Stimulated activated naive CD4-positive, alpha-beta T cell treated with Interleukin-2 at 50 U/mL for 16 hours (primary cell): ENCODE results near the gene FAM81A.

Source experiments
- DNase-seq: peaks from one replicate; lab custom pipeline; 2025; lab: John Stamatoyannopoulos, UW

The FAM81A gene

DNA sequence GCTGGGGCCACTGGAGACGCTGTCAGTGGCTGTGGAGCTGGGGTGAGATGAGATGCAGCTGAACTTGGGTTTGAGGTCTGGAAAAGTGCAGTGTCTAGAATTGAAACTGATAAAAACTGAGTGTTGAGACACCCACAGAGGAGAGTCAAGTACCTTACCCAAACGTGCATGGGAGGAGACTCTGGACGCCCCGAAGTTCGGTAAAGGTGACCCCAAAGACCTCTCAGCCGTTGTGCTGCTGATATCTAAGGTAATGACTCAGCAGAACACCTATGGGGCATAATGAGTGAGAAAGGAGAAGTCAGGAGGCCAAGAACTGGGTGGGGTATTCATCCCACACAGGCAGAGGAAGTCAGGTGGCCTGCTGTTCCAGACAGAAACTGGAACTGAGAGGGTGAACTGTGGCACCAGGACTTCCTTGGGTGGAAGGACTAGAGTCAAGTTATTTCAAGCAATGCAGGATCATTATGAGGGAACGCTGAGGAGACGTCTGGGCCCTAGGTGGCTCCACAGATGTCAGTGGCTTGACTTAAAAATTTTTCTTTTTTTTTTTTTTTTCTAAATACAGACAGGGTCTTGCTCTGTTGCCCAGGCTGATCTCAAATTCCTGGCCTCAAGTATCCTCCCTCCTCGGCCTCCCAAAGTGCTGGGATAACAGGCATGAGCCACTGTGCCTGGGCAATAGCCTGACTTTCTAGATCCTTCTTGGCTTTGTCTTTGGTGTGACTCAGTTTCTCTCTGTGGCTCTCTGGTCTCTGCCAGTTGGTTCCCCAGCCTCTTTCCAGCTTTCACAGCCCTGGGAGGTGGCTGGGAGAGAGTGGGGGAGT lies 105.9 kb downstream of the FAM81A start:
- no peak for DNase-seq

DNA sequence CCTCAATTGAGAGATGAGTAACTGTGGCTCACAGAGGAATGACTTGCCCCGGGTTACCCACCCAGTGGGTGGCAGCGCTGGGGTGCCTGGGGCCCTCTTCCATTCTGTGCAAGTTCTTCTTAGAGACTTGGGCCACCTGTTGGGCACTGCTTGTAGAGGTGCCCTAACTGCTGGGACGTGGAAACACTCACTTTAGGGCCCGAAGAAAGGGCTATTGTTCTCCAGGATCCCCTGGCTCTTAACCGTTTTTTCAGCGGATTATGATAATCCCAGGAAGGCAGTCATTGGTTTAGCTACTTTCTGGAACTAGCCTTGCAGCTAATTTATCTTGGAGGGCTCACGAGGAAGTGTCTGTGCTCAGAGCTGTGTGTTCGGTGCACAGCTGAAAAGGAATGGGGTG lies 107.6 kb downstream of the FAM81A start:
- no peak for DNase-seq

DNA sequence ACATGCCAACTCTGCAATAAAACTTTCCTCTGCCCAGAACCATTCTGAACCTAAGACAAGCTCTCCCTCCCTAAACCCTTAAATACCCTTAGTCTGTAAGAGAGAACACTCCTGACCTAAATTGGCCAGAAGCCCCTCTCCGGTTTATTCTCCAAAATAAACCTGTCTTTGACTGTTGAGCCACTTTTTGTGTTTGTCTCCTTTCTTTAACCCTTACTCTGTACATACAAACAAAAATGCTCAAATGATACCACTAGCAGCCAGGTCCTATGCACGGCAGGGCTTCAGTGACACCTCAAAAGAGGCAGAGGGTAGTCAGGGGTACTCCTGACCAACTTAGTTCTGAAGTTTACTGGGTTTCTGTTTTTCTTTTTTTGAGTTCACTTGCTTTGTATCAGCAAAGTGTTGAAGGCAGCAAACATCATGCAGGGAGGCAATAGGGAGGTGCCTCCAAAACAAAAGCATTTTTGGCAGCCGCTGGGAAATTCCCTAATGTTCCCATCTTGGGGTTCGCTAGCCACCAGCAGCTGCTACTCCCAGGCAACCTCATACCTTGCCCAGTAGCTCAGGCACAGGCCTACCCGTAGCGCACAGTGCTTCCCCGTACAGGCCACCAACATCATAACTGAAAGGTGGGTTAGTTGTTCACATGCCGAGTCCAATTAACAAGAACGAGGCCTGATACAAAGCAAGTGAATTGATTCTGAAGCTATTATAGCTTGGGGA lies 110.7 kb downstream of the FAM81A start:
- DNase-seq: no peak

DNA sequence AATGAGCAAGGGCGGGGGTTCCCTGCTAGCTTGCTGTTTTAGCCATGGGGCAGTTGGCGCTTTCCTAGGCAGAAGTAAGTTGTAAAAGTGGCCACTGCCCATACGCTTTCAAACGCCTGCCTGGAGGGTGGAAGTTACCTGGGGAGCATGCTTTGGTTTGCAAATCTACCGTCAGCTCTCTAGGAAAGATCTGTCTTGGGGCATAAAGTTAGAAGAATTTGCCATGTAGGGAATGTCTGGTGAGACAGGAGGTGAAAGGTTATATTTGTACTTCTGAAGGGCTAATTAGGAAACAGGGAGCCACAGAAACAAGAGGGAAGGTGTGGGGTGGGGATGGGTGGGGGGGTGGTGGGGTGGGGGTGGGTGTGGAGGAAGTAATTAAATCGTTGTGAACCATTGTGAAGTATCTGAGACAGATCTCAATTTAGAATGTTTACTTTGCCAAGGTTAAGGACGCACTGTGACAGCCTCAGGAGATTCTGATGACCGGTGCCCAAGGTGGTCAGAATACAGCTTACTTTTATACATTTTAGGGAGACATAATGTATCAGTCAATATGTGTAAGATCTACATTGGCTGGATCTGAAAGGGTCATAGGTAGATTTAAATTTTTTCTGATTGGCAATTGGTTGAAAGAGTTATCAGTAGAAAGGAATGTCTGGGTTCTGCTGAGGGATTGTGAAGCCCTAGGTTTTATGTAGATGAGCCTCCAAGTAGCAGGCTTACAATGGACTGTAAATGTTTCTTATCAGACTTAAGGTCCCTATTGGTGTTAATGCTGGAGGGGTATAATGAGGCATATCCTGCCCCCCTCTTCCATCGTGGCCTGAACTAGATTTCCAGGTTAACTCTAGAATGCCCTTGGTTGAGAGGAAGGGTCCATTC lies 111.6 kb downstream of the FAM81A start:
- no peak for DNase-seq

DNA sequence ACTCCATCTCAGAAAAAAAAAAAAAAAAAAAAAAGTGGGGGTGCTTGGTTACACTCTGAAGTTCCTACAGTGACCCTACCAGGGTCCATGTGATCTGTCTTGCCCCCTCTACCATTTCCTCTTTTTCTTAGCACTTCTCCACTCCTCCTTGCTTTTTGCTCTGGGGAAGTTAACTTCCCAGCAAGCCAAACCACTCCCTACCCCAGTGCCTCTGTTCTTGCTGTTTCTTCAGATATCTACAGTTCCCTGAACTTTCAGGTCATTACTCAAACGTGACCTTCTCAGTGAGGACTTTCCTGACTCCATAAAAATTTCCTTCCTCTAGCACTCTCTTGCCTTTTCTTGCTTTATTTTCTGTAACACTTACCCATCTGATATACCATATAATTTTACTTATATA lies 112.5 kb downstream of the FAM81A start:
- DNase-seq: no peak

DNA sequence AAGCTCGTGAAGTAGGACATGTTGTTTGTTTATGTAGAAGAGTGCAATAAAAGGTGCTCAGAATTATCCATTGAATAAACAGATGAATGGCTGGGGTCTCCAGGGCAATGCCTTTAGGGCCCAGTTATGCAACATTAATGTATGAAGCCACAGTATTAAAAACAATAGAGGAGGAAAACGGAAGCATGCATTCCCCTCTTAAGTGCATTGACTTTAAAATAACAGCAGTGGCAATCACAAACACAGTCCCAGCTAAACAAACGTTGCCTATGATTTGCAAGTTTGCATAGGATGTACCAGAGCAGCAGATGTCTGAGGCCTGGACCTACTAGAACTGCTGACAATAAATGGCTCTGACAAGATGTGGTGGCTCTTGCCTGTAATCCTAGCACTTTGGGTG lies 113.0 kb downstream of the FAM81A start:
- DNase-seq: no peak

DNA sequence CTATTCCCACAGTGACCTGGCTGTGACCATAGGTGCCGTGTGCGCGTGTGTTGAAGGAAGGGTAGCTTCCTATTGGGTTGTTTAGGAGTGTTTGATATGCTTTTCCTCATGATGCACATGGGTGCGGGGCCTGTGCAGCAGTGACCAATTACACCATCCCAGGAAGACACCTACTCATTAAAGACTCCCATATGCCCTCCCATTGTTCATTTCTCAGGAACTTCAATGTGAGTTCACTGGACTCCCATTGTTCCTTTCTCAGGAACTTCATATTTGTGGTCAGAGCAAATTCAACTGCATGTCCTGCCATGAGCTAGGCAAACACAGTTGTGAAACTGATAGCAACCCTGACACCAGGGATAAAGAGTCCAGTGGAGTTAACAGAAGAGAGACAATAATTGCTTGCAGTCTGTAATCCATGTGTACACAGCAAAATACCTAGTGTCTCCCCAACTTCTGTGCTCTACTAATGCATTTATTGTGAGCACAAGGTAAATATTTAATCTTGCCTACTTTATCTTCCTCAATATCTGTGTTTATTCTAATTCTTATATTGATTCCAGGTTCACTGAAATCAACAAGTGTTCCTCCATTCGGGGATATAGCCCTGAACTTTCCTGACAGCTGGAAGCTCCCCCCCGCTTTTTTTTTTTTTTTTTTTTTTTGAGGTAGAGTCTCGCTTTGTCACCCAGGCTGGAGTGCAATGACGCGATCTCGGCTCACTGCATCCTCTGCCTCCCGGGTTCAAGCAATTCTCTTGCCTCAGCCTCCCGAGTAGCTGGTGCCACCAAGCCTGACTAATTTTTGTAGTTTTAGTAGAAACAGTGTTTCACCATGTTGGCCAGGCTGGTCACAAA lies 116.1 kb downstream of the FAM81A start:
- no peak for DNase-seq

DNA sequence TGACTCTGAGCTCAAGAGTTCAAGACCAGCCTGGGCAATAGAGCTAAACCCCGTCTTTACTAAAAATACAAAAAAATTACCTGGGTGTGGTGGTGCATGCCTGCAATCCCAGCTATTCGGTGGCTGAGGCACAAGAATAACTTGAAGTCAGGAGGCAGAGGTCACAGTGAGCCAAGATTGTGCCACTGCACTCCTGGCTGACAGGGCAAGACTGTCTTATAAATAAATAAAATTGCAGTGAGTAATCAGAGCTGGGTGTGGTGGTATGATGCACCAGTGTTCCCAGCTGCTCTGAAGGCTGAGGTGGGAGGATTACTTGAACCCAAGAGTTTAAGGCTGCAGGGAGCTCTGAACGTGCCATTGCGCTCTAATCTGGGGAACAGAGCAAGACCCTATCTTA lies 117.7 kb downstream of the FAM81A start:
- DNase-seq: no peak

DNA sequence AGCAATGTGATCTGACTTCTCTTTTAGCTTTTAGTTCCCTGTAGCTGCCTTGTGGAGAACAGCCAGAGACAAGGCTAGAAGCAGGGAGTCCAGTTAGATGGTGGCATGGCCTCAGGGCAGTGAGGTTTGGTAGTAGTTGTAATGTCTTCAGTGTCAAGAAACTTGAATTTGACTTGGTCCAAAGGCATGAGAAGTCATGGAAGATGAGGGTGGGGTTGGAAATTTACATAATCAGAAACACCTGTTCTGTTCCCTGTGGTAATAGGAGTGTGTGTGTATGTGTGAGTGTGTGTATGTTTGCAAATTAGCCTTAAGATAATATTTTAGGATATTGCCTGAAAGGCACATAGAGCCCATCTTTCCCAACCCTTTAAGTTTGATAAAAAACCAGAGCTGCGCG lies 118.4 kb downstream of the FAM81A start:
- DNase-seq: no peak

DNA sequence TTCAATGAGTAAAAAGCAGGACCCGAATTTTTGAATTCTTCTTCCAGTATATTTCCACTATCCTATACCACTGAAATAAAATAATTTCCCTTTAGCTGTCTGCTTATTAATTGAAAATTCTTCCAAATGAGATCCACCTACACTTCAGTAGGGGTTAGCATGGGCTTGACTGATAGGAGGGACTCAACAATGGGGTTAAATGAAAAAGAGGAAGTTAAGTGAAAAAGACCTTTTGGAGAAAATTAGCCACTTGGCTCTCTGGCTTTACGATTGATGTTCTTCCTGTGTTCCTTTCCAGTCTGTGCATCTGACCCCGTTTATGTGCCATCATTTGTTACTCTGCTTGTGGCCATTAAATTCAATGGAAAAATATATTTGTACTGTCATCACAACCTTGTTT lies 119.6 kb downstream of the FAM81A start:
- no peak for DNase-seq

DNA sequence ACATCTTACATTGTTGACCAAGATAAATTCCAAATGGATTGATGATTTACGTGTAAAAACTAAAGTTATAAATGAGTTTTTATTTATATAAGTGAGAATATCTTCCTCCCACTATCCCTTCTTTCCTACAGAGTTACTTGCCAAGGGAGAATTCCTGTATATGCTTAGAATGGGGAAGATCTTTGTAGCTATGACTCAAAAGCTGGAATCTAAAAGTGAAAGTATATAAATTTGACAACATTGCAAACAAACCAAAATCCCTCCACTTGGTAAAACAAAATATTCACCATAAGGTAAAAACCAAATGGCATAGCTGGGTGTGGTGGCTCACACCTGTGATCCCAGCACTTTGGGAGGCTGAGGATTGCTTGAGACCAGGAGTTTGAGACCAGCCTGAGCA lies 120.9 kb downstream of the FAM81A start:
- no peak for DNase-seq

DNA sequence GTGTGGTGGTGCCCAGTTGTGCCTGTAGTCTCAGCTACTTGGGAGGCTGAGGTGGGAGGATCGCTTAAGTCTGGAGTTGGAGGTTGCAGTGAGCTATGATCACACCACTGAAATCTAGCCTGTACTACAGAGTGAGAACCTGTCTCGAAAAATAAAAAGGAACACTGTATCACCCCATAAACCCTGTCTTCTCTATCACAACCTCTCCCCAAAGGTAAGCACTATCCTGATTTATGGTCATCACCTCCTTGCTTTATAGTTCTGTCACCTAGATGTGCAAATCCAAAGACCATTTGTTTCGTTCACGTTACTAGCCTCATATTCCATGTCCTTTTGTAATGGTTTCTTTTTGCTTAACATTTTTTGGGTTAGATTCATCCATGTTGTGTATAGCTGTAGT lies 123.6 kb downstream of the FAM81A start:
- no peak for DNase-seq

DNA sequence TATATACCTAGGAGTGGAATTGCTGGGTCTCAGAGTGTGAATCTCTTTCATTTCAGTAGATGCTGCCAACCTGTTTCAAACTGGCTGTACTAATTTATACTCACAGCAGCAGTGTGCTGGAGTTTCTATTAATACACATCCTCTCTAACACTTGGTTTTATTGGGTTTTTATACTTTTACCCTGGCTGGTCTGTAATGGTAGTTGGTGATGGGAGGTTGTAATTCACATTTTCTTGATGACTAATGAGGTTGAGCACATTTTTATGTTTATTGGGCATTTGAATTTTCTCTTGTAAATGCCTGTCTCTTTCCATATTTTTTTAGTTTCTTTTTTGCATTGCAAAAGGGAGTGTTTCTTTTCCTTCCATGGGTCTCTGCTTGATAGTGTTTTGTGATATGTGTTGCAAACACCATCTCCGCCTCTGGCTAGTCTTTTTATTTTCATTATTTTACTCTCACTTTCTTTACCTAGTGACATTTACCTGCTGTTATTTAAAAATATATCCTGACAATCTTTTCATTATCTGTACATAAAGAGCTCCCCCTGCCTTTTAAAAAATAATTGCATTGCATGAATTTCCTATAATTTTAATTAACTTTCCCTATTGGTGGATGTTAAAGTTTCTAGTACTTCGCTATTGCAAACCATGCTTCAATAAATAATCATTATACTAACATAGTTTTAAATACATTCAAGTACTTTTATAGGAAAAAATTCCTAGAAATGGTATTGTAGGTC lies 124.6 kb downstream of the FAM81A start:
- no peak for DNase-seq

DNA sequence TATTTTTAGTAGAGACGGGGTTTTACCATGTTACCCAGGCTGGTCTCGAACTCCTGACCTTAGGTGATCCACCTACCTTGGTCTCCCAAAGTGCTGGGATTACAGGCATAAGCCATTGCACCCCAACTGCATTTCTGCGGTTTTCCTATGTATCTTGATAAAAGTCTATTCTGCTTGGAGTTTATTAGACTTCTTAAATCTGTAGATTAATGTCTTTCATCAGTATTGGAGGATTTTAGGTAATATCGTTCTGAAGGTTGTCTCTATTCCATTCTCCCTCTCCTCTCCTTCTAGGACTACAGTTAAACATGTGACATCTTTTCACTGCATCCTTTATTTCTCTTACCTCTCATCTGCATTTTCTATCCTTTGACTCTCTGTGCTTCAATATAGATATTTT lies 127.3 kb downstream of the FAM81A start:
- no peak for DNase-seq

DNA sequence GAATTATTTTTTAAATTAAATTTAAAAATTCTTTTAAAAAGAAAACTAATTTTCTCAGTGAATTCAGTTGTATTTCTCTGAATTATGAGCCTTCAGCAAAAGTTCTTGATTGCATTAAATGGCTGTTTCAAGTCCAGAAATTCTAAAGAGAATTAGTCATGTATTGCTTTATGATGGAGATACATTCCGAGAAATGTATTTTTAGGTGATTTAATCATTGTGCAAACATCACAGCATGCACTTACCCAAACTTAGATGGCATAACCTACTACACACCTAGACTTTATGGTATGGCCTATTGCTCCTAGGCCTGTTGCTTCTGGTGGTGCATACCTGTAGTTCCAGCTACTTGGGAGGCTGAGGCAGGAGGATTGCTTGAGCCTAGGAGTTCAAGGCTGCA lies 129.3 kb downstream of the FAM81A start:
- no peak for DNase-seq

DNA sequence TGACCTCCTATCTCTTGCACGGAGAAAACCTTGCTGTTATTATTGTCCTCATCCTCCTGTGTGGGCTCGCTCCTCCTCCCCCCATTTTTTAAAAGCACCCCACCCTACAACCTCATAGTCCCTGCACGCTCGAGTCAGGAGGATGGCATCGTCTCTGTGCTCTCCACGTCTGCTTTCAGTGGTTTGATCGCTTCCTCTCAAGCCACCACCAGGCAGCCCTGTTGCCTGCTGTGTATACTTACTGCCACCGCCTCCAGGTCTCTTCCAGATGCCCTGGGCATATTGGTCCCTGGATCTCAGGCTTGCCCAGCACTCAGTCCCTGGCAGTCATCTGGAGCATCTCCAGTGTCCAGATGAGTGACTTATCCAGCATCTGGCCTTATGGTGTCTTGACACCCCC lies 131.5 kb downstream of the FAM81A start:
- DNase-seq: no peak

DNA sequence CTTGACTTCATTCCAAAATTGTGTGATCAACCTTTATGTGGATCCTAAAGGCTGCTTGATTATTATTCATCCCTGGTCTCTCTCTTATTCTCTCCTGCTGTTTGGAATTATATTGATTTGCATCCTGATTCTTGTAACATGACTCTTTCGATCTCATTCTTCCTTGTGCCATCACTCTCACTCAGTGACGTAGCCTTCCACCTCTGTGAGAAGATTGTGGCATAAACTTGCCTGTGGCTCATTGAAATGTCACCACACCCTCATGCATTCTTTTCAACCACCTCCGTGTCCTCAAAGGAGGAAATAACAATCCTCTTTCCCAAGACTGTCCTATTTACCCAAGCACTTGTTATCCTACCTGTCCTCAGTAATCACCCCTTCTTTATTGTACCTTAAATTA lies 132.3 kb downstream of the FAM81A start:
- DNase-seq: no peak

DNA sequence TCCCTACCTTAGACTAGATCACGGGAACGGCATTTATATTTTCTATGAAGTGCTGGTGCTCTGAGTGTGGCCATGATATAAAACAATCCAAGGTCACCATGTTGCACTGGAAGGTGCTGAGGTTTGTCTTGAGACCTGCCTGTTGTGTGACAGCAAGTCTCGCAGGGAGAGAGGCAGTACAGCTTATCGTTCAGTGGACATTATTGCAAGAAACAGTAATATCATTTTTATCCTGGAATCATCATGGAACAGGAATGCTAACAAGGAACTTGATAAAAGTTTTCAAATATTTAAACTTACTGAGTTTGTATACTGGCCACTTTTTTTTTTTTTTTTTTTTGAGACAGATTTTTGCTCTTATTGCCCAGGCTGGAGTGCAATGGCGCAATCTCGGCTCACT lies 133.6 kb downstream of the FAM81A start:
- no peak for DNase-seq
